IPS DF 4.7 (cell line): ENCODE data around the gene STMND1.

Experiments
- DNase-seq: peaks from one replicate; pipeline ENCODE4 v3.0.0-alpha.2; 2013; ENCODE audit warnings: low spot score; ENCODE audit errors: extremely low read depth

STMND1 gene

GRCh38 chr6:17098538-17098937 is 3.3 kb upstream of the STMND1 start:
- DNase-seq = no peak

DNA sequence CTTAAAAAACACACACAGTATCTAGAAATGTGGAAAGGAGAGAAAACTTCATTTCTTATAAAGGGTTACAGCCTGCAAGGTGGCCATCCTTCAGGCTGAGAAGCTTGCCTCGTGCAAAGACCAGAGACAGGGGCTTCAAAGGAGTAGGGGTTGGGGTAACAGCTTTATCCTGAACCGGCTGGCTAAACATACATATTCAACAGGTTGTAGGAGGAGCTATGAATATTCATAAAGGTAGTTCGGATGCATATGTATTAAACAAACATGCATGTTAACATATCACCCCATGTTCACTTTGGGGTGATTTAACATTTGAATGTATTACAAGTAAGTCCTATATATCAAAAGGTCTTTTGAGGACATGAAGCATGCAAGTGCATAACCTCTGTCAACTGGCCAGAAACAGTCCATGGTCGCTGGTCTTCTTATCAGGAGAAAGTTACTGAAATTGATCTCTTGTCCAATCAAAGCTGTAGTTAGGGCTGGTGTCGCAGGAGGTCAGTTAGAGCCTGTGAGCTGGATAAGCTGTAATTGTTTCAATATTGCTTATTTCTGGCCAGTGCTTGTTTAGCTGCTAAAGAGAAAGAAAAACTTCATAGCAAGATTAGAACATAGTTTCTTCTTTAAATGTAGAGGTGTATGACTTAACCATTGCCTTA is 2.3 kb upstream of the STMND1 start:
- no peak for DNase-seq

GRCh38 chr6:17100806-17101205 is 1.0 kb upstream of the STMND1 start:
- no peak for DNase-seq

- no peak for DNase-seq
Measured at GRCh38 chr6:17102258-17102870, 514 bp downstream of the STMND1 start.

DNA sequence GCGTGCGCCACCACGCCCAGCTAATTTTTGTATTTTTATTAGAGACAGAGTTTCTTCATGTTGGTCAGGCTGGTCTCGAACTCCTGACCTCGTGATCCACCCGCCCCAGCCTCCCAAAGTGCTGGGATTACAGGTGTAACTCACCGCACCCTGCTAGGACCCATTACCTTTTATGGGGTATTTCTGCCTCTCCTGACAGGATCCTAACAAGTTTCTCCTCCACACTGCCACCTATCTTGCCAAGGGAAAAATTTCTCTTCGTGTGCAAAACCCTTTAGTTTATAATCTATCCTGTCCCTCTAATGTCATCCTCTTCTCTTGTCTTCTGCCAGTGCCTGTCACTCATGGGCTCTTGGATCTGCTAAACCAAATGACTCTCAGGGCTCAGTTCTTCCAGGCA is 1.9 kb downstream of the STMND1 start:
- DNase-seq = no peak

DNA sequence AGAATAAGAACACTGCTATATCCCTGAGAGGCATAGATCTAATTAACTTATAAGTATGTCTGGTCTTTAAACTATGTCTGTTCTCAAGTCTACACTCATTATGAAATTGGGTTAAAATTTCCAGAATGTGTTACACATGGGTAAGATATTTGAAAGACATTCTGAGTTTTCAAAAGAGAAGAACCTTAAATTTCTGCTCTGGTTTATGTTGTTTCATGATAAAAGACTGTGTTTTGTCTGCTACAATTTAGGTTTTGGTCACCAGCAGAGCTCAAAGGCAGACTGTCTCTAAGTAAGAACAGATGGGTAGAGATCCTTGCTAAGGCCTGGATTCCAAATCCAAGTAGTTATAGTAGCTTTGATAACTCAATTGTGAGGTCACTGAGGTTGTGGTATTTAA is 6.0 kb downstream of the STMND1 start:
- DNase-seq = no peak

GRCh38 chr6:17115251-17116116 is 13.6 kb downstream of the STMND1 start:
- DNase-seq = no peak

GRCh38 chr6:17116117-17116440 is 14.2 kb downstream of the STMND1 start:
- no peak for DNase-seq

DNA sequence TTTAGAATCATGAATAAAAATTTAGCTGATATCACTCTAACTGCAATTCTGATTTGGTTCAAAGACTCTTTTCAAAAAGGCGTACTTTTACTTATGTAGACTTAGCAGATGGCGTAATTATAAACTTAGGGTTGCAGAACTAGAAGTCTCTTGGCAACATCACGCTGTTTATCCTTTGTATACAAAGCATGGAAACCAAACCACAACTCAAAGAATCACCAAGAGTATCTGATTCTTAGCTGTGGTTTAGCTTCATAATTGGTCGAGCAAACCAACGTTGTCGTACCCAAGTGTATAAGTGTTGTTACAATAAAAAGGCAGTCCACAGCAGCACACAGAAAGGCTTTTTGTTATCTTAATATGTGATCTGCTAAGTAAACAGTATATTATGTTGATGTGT is 18.2 kb downstream of the STMND1 start:
- no peak for DNase-seq

- DNase-seq = no peak
Measured at GRCh38 chr6:17125407-17125806, 23.6 kb downstream of the STMND1 start.

GRCh38 chr6:17130786-17131185 is 28.9 kb downstream of the STMND1 start:
- no peak for DNase-seq

DNA sequence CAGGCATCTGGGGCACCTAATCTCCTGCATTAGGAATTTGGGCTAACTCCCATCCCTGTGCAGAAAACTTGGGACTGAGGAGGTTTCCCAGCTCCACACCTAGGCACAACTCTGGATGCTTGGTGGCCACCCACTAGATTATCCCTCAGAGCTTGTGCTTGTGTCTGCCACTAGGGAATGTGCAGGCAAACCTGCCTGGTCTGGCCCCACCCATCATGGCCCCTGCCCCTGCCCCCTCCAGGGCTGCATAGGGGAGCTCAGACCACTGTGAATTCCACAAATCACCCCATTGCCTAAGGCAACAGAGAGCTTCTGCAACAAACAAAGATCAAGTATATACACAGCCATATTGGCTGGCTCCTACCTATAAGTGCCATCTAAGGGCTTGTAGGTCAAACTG is 31.1 kb downstream of the STMND1 start:
- DNase-seq = no peak

GRCh38 chr6:17138033-17138432 is 36.2 kb downstream of the STMND1 start:
- no peak for DNase-seq

GRCh38 chr6:17144016-17144415 is 42.2 kb downstream of the STMND1 start:
- DNase-seq = no peak

DNA sequence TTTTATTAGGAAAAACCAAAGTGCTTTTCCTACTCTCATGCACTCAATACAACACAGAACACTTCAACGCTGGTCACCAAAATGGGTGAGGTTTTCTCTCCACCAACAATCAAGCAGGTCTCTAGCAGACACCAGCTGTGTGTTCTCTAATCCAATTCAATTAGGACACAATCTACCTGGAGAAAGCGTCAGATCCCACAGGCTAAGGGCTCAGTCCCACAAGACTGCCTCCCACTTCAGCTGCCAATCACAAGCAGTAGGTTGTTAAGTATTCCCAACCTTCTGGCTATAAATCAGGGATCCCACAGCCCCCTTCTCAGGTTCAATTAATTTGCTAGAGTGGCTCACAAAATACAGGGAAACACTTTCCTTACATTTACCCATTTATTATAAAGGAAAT is 47.7 kb downstream of the STMND1 start:
- no peak for DNase-seq

- DNase-seq = no peak
Measured at GRCh38 chr6:17150096-17150495, 48.2 kb downstream of the STMND1 start.

DNA sequence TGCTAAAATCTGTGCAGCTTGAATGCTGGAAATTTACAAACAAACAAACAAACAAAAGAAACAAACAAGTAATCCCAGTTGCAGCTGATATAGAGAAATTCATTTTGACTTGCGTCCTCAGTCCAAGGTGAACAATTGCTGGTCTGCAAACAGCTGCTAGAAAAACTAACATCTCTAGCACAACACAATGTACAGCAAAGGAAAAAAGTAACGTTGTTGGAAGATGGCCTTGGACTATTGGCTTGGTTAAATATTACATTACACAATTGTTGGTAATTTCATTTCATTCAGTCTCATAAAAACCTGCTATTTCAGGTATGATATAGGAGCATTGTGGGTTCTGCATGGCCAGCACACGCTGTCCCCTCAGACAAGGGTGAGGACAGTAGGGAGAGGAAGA is 50.0 kb downstream of the STMND1 start:
- DNase-seq = no peak

- DNase-seq = no peak
Measured at GRCh38 chr6:17152703-17153102, 50.9 kb downstream of the STMND1 start.

- DNase-seq = peak; percentile 25
Measured at GRCh38 chr6:17156112-17156921, 54.5 kb downstream of the STMND1 start.

DNA sequence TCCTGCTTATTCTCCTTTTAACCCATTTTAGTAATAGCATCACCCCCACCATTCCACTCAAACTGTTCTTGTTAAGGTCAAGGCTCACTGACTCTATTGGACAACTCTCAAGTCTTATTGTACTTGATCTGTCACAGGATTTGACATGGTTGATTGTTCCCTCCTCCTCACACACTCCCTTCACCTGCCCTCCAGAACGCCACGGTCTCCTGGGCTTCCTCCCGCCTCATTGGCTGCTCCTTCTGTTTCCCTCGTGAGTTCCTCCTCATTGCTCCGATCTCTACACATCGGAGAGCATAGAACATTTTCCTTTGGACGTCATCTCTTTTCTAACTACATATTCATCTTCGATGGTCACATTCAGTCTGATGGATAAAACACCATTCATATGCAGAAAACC is 55.1 kb downstream of the STMND1 start:
- no peak for DNase-seq

- no peak for DNase-seq
Measured at GRCh38 chr6:17157617-17158016, 55.8 kb downstream of the STMND1 start.

- DNase-seq = no peak
Measured at GRCh38 chr6:17159240-17159639, 57.4 kb downstream of the STMND1 start.
